Upper lobe of right lung (tissue), 1 donor: ENCODE data around the gene BAG5. TPM values are rescaled to one million over a fixed set of nuclear protein-coding genes. Genes with fewer than 3 reads are reported as not detected.

Experiments
- ATAC-seq: fragments of 200-7000 bp; cut with Tn5 transposase; one replicate; pipeline ENCODE4 v1.9.1; 2020; ENCODE audit warnings: mild to moderate bottlenecking, moderate library complexity
- DNase-seq: peaks from one replicate; pipeline ENCODE4 v3.0.0-alpha.2; 2020
- H3K27ac ChIP-seq: fragments of 200-600 bp; one replicate; pipeline ENCODE4 v1.8.0; 2022
- H3K27me3 ChIP-seq: fragments of 200-600 bp; one replicate; pipeline ENCODE4 v1.8.0; 2022; ENCODE audit warnings: mild to moderate bottlenecking
- H3K36me3 ChIP-seq: fragments of 200-600 bp; one replicate; pipeline ENCODE4 v1.8.0; 2022
- H3K4me1 ChIP-seq: fragments of 200-600 bp; one replicate; pipeline ENCODE4 v1.8.0; 2022
- H3K4me3 ChIP-seq: fragments of 200-600 bp; one replicate; pipeline ENCODE4 v1.8.0; 2022; ENCODE audit warnings: mild to moderate bottlenecking
- H3K9me3 ChIP-seq: fragments of 200-600 bp; one replicate; pipeline ENCODE4 v1.8.0; 2022
- intact Hi-C: fragments of 100-400 bp; cut with DNase I; formaldehyde crosslinking; loops from one replicate; pipeline ENCODE4 v1.11.0; 2022
- total RNA-seq: library from RNA; stranded (reverse); fragmentation: NEBNext Ultra II Directional; extraction: Animal tissue kit (Norgen Biotek cat#: 25700); gene quantifications from one replicate; pipeline ENCODE4 v1.2.1, GENCODE V29; 2021
- TF ChIP-seq, protein P1 (sequence below): fragments of 200-600 bp; IDR thresholded peaks from one replicate; pipeline ENCODE4 v1.8.0; 2022; ENCODE audit warnings: antibody characterized with exemption
- donor health status: DM: no; HTN: yes; CAD: no; lungs with severe emphysema.

BAG5 gene
- total RNA-seq, 1 donor from 2014 or later, result 33.0 TPM

- H3K9me3 ChIP-seq, result no peaks in the 10 kb centered on the region
- no peaks in the 10 kb centered on the region for H3K36me3 ChIP-seq
- ATAC-seq (no peak), DNase-seq (no peak)
- no peak overlapping the region for H3K4me3 ChIP-seq
- H3K27me3 ChIP-seq, result no peaks in the 10 kb centered on the region
- intact Hi-C loops, result no loop called here
- H3K27ac ChIP-seq, result no peak overlapping the region
- TF ChIP-seq, protein P1, sequence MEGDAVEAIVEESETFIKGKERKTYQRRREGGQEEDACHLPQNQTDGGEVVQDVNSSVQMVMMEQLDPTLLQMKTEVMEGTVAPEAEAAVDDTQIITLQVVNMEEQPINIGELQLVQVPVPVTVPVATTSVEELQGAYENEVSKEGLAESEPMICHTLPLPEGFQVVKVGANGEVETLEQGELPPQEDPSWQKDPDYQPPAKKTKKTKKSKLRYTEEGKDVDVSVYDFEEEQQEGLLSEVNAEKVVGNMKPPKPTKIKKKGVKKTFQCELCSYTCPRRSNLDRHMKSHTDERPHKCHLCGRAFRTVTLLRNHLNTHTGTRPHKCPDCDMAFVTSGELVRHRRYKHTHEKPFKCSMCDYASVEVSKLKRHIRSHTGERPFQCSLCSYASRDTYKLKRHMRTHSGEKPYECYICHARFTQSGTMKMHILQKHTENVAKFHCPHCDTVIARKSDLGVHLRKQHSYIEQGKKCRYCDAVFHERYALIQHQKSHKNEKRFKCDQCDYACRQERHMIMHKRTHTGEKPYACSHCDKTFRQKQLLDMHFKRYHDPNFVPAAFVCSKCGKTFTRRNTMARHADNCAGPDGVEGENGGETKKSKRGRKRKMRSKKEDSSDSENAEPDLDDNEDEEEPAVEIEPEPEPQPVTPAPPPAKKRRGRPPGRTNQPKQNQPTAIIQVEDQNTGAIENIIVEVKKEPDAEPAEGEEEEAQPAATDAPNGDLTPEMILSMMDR, result no peak
- H3K4me1 ChIP-seq, result peaks cover 17% of the 10 kb centered on the region
These were observed 42.2 kb upstream of the BAG5 start for GRCh38 chr14:103604620-103605019.

DNA sequence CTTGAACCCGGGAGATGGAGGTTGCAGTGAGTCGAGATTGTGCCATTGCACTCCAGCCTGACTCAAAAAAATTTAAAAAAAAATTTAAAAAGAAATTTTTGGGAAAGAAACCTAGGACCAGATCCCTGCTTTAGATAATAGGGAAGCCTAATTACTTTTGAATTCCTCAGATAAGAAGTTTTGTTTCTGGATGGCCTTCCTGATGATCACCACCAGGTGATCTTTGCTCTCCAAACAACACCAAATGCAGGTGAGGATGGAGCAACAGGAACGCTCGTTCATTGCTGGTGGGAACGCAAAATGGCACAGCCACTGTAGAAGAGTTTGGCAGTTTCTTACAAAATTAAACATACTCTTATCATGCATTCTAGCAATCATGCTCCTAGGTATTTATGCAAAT lies 38.0 kb upstream of the BAG5 start:
- H3K4me3 ChIP-seq, result no peak overlapping the region
- ATAC-seq (no peak), DNase-seq (no peak)
- H3K9me3 ChIP-seq, result no peaks in the 10 kb centered on the region
- intact Hi-C loops, result no loop called here
- TF ChIP-seq, protein P1, result no peak
- H3K4me1 ChIP-seq, result no peaks in the 10 kb centered on the region
- no peaks in the 10 kb centered on the region for H3K36me3 ChIP-seq
- H3K27me3 ChIP-seq, result no peaks in the 10 kb centered on the region
- H3K27ac ChIP-seq, result no peak overlapping the region

- H3K27me3 ChIP-seq, result no peaks in the 10 kb centered on the region
- TF ChIP-seq, protein P1, result no peak
- DNase-seq, result no peak
- H3K9me3 ChIP-seq, result no peaks in the 10 kb centered on the region
- H3K27ac ChIP-seq, result no peak overlapping the region
- H3K4me1 ChIP-seq, result peaks cover 6% of the 10 kb centered on the region
- H3K36me3 ChIP-seq, result no peaks in the 10 kb centered on the region
- peak; percentile 52 for ATAC-seq
- intact Hi-C loops, result no loop called here
- no peak overlapping the region for H3K4me3 ChIP-seq
These were observed 35.3 kb upstream of the BAG5 start for GRCh38 chr14:103597623-103598377.

GRCh38 chr14:103594265-103594664 lies 31.8 kb upstream of the BAG5 start:
- DNase-seq, result no peak
- H3K27ac ChIP-seq, result no peak overlapping the region
- TF ChIP-seq, protein P1, result no peak
- H3K4me1 ChIP-seq, result peaks cover 6% of the 10 kb centered on the region
- no peak overlapping the region for H3K4me3 ChIP-seq
- H3K9me3 ChIP-seq, result no peaks in the 10 kb centered on the region
- no peak for ATAC-seq
- intact Hi-C loops, result no loop called here
- H3K36me3 ChIP-seq, result peaks cover 6% of the 10 kb centered on the region
- H3K27me3 ChIP-seq, result no peaks in the 10 kb centered on the region

GRCh38 chr14:103593577-103593976 lies 31.1 kb upstream of the BAG5 start:
- no peaks in the 10 kb centered on the region for H3K27me3 ChIP-seq
- H3K4me3 ChIP-seq, result no peak overlapping the region
- peaks cover 12% of the 10 kb centered on the region for H3K36me3 ChIP-seq
- DNase-seq (no peak), ATAC-seq (no peak)
- TF ChIP-seq, protein P1, result no peak
- no peaks in the 10 kb centered on the region for H3K9me3 ChIP-seq
- intact Hi-C loops, result no loop called here
- no peak overlapping the region for H3K27ac ChIP-seq
- peaks cover 6% of the 10 kb centered on the region for H3K4me1 ChIP-seq
